ENCODE results near the gene L1CAM. TPM values are rescaled to one million over a fixed set of nuclear protein-coding genes. Genes with fewer than 3 reads are reported as not detected.

Gene L1CAM
- total and polyA plus RNA-seq, 2 donors (not counting 1 experiment from before 2014, with no cell fraction given): 9.4 to 19.9 TPM

DNA sequence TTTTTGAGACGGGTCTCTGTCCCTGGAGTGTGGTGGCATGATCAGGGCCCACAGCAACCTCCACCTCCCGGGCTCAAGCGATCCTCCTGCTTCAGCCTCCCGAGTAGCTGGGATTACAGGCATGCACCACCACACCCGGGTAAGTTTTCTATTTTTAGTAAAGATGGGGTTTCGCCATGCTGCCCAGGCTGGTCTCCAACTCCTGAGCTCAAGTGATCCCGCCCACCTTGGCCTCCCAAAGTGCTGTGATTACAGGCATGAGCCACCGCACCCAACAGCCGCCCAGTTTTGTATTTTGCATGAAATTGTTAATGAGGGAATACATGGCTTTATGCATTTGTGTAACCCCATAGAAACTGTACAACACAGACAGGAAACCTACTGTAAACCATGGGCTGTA lies 42.9 kb upstream of the L1CAM start:
- peaks cover 29% of the 10 kb centered on the region for H3K79me2 ChIP-seq (ENCODE audit: control insufficient read depth, insufficient read depth, low read length)
- DNase-seq (no peak), ATAC-seq (ENCODE audit: low read depth) (no peak)
- Mint-ChIP-seq H3K27me3 (no peaks in the 10 kb centered on the region), H3K9me3 (ENCODE audit: insufficient read depth) (no peaks in the 10 kb centered on the region), H3K4me3 (peak overlapping the region; percentile 29), H3K27ac (peak overlapping the region; percentile 76), H3K4me1 (peaks cover 33% of the 10 kb centered on the region)
- H3K27ac ChIP-seq (ENCODE audit: low read length in 2 of 2): peak overlapping the region; percentile 48 to 57
- WGBS (ENCODE audit: insufficient coverage): no CpG with 5 or more reads among the region's 9 CpGs
- no peak overlapping the region for H2AFZ ChIP-seq (ENCODE audit: insufficient read depth, low read depth, low read length, poor library complexity, severe bottlenecking)
- POLR2A ChIA-PET: interaction anchor here (0.9 to 5.2 kb wide), 5 partner anchors 18 to 135 kb away, joined by 3 to 58 read pairs (median 6); partner anchors contain the start of genes HCFC1, IDH3G, RENBP and SSR4
- H3K9ac ChIP-seq (ENCODE audit: low read length): peak overlapping the region; percentile 6
- no peaks in the 10 kb centered on the region for H3K27me3 ChIP-seq (replicated peaks in 1 of 4; ENCODE audit: control extremely low read depth in 1 of 4, control insufficient read depth in 3 of 4, insufficient read depth in 4 of 4, low read length in 3 of 4)
- intact Hi-C loops (cut with micrococcal nuclease): loop anchor here (1.0 to 5.0 kb wide), 4 partner anchors 42 to 203 kb away; partner anchors contain the start of genes HCFC1, IDH3G, L1CAM and SSR4
- H3K4me3 ChIP-seq (ENCODE audit: control extremely low read depth in 1 of 5, extremely low read depth in 1 of 5, insufficient read depth in 1 of 5, low read depth in 2 of 5, low read length in 4 of 5): peak overlapping the region in 4 of 5 experiments; percentile 22 to 49 (median 40)
- TF ChIP-seq, protein P1, sequence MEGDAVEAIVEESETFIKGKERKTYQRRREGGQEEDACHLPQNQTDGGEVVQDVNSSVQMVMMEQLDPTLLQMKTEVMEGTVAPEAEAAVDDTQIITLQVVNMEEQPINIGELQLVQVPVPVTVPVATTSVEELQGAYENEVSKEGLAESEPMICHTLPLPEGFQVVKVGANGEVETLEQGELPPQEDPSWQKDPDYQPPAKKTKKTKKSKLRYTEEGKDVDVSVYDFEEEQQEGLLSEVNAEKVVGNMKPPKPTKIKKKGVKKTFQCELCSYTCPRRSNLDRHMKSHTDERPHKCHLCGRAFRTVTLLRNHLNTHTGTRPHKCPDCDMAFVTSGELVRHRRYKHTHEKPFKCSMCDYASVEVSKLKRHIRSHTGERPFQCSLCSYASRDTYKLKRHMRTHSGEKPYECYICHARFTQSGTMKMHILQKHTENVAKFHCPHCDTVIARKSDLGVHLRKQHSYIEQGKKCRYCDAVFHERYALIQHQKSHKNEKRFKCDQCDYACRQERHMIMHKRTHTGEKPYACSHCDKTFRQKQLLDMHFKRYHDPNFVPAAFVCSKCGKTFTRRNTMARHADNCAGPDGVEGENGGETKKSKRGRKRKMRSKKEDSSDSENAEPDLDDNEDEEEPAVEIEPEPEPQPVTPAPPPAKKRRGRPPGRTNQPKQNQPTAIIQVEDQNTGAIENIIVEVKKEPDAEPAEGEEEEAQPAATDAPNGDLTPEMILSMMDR (IDR thresholded peaks at IDR 0.05): no peak
- TF ChIP-seq EZH2 (IDR thresholded peaks at IDR 0.05; ENCODE audit: borderline replicate concordance, insufficient read depth, low read depth, low read length, poor library complexity, severe bottlenecking): no peak
- CTCF ChIA-PET: interaction anchor here (0.9 to 13.1 kb wide), 2 partner anchors 18 to 165 kb away, joined by 4 to 325 read pairs; partner anchors contain the start of genes PLXNB3 and RENBP
- H3K36me3 ChIP-seq (replicated peaks in 1 of 2; ENCODE audit: control extremely low read depth in 1 of 2, control insufficient read depth in 1 of 2, extremely low read depth in 1 of 2, insufficient read depth in 2 of 2, low read length in 1 of 2): peaks cover 0 to 23% of the 10 kb centered on the region in 2 experiments
- H4K20me1 ChIP-seq (ENCODE audit: control insufficient read depth, insufficient read depth, low read length, poor library complexity, severe bottlenecking): no peaks in the 10 kb centered on the region
- no peaks in the 10 kb centered on the region for H3K9me3 ChIP-seq (ENCODE audit: control extremely low read depth in 1 of 3, control insufficient read depth in 2 of 3, insufficient read depth in 1 of 3, low read length in 2 of 3)
- peak overlapping the region; percentile 98 for H3K4me2 ChIP-seq (replicated peaks; ENCODE audit: low read depth, low read length, poor library complexity, severe bottlenecking)
- peaks cover 36 to 42% of the 10 kb centered on the region in 2 donors for H3K4me1 ChIP-seq (ENCODE audit: control insufficient read depth in 2 of 2, insufficient read depth in 2 of 2, low read length in 2 of 2)
